GM10266 (cell line): Measurements from ENCODE around the gene RNF157.

Experiments
- DNase-seq: peaks from one replicate; pipeline ENCODE4 v3.0.0; 2012; ENCODE audit errors: extremely low spot score
- CTCF ChIP-seq: IDR thresholded peaks from 2 replicates; pipeline ENCODE4 v1.5.1; 2012; ENCODE audit warnings: mild to moderate bottlenecking, low read depth; ENCODE audit not compliant: control insufficient read depth, insufficient read depth; ENCODE audit errors: missing control alignments

Gene RNF157

GRCh38 chr17:76119409-76120371 is 120.6 kb downstream of the RNF157 start:
- TF ChIP-seq CTCF: no peak
- no peak for DNase-seq

- no peak for DNase-seq
- no peak for TF ChIP-seq CTCF
Measured at GRCh38 chr17:76115138-76115754, 125.0 kb downstream of the RNF157 start.

GRCh38 chr17:76111956-76112355 is 128.3 kb downstream of the RNF157 start:
- no peak for DNase-seq
- TF ChIP-seq CTCF: no peak

- DNase-seq: no peak
- peak; percentile 36 for TF ChIP-seq CTCF
Measured at GRCh38 chr17:76107509-76107908, 132.8 kb downstream of the RNF157 start.

- DNase-seq: no peak
- TF ChIP-seq CTCF: no peak
Measured at GRCh38 chr17:76106703-76107102, 133.6 kb downstream of the RNF157 start.

GRCh38 chr17:76104896-76105231 is 135.4 kb downstream of the RNF157 start:
- no peak for DNase-seq
- no peak for TF ChIP-seq CTCF
